Endothelial cell of umbilical vein (primary cell): Measurements from ENCODE around the gene LRFN2.

Experiments used
- EZH2 ChIP-seq: IDR thresholded peaks from 2 replicates; pipeline ENCODE4 v1.6.1; 2012; ENCODE audit warnings: borderline replicate concordance, low read depth, mild to moderate bottlenecking, moderate library complexity, low read length, inconsistent platforms; ENCODE audit not compliant: severe bottlenecking
- GATA2 ChIP-seq: IDR thresholded peaks from 2 replicates; pipeline ENCODE4 v1.7.0; 2011; ENCODE audit warnings: low read depth, mild to moderate bottlenecking, moderate library complexity, mixed read lengths, low read length; ENCODE audit not compliant: insufficient read length, insufficient read depth
- POLR2A ChIP-seq: IDR thresholded peaks from 2 replicates; pipeline ENCODE4 v1.6.1; 2012; ENCODE audit warnings: low read depth, mild to moderate bottlenecking, control low read depth, low read length
- POLR2AphosphoS5 ChIP-seq: IDR thresholded peaks from 2 replicates; pipeline ENCODE4 v1.6.1; 2012; ENCODE audit warnings: low read depth, mild to moderate bottlenecking, control low read depth, low read length, moderate library complexity; ENCODE audit not compliant: insufficient read depth
- TF ChIP-seq, protein P1 (sequence below), 2 donors: IDR thresholded peaks; 1 replicate in 1 of 2; 2 replicates in 1 of 2; pipeline ENCODE4 v1.5.1; 2011; ENCODE audit warnings: low read length in 2 of 2, mild to moderate bottlenecking in 2 of 2, moderate library complexity in 2 of 2, control low read depth in 1 of 2, inconsistent platforms in 1 of 2, low read depth in 1 of 2; ENCODE audit not compliant: insufficient read depth in 1 of 2; ENCODE audit errors: extremely low read depth in 1 of 2

DNA sequence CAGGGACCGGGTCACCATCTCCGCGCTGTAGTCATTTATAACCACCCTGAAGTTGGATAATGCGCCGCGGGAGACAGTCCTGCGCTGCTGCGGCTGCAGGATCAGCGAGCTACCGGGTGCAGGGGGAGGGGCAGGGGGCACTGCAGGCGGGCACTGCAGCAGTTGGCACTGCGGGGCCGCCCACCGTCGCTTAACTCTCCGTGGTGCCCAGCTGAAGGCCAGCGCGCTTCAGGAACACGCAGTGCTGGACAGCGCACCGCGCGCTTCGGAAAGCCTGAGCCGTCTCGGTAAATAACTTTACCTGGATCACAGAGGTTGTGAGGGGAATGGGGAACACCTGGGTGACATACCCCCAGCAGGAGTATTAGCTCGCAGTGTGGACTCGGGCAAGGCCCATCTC is 12.4 kb upstream of the LRFN2 start:
- TF ChIP-seq, protein P1, sequence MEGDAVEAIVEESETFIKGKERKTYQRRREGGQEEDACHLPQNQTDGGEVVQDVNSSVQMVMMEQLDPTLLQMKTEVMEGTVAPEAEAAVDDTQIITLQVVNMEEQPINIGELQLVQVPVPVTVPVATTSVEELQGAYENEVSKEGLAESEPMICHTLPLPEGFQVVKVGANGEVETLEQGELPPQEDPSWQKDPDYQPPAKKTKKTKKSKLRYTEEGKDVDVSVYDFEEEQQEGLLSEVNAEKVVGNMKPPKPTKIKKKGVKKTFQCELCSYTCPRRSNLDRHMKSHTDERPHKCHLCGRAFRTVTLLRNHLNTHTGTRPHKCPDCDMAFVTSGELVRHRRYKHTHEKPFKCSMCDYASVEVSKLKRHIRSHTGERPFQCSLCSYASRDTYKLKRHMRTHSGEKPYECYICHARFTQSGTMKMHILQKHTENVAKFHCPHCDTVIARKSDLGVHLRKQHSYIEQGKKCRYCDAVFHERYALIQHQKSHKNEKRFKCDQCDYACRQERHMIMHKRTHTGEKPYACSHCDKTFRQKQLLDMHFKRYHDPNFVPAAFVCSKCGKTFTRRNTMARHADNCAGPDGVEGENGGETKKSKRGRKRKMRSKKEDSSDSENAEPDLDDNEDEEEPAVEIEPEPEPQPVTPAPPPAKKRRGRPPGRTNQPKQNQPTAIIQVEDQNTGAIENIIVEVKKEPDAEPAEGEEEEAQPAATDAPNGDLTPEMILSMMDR (IDR thresholded peaks at IDR 0.05; ENCODE audit: extremely low read depth in 1 of 2, insufficient read depth in 1 of 2, low read depth in 1 of 2, low read length in 2 of 2): no peak
- no peak for TF ChIP-seq POLR2A
- no peak for TF ChIP-seq EZH2
- no peak for TF ChIP-seq GATA2
- no peak for TF ChIP-seq POLR2AphosphoS5
